PFSK-1 (cell line): Measurements from ENCODE around the gene HCFC1.

Experiments used
- POLR2AphosphoS5 ChIP-seq: IDR thresholded peaks from 2 replicates; pipeline ENCODE4 v1.6.1; 2012; ENCODE audit warnings: low read depth, mild to moderate bottlenecking, control low read depth, low read length, moderate library complexity
- SIN3A ChIP-seq: IDR thresholded peaks from 2 replicates; pipeline ENCODE4 v1.6.1; 2012; ENCODE audit warnings: mild to moderate bottlenecking, low read length, moderate library complexity, borderline replicate concordance; ENCODE audit not compliant: insufficient read depth
- TAF1 ChIP-seq: IDR thresholded peaks from 2 replicates; pipeline ENCODE4 v1.6.1; 2012; ENCODE audit warnings: low read length, control low read depth, borderline replicate concordance; ENCODE audit not compliant: insufficient read depth

DNA sequence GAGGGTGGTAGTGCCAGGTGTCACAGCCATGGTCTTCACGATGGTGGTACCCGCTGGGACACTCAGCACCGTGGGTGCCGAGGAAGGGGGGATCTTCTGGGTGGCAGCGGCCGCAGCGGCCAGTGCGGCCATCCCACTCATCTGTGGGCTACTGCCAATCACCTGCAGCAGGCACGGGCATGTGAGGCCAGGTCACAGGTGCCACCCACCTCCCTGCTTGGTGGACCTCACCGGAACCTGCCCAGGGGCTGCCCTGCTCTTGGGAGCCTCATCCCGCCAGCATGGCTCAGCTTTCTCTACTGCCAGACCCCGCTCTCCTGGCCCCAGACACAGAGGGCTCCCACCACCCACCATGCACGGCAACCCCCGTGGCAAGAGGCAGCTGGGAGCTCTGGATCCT lies 13.0 kb downstream of the HCFC1 start:
- TF ChIP-seq POLR2AphosphoS5 = no peak
- TF ChIP-seq TAF1 = no peak
- TF ChIP-seq SIN3A = no peak
